Mesendoderm (in vitro differentiated cells): ENCODE data around the gene RELCH.

Experiments
- DNase-seq: peaks from one replicate; pipeline ENCODE4 v3.0.0; 2013
- H2AK5ac ChIP-seq: 2 replicates; pipeline ENCODE4 v1.6.1; 2013; ENCODE audit warnings: low read length, inconsistent platforms
- H2BK120ac ChIP-seq: 2 replicates; pipeline ENCODE4 v1.6.1; 2013; ENCODE audit warnings: low read depth, mild to moderate bottlenecking, low read length, moderate library complexity, mixed read lengths
- H2BK15ac ChIP-seq: replicated peaks from 2 replicates; pipeline ENCODE4 v1.6.1; 2013; ENCODE audit warnings: low read depth, mild to moderate bottlenecking, moderate library complexity
- H2BK5ac ChIP-seq: 2 replicates; pipeline ENCODE4 v1.6.1; 2013; ENCODE audit warnings: low read length, inconsistent platforms
- H3K18ac ChIP-seq: 2 replicates; pipeline ENCODE4 v1.6.1; 2013; ENCODE audit warnings: mild to moderate bottlenecking, low read length, mixed read lengths
- H3K23ac ChIP-seq: one replicate; pipeline ENCODE4 v1.6.1; 2013; ENCODE audit warnings: low read length
- H3K27ac ChIP-seq: 2 replicates; pipeline ENCODE4 v1.5.1; 2013; ENCODE audit warnings: low read depth, mild to moderate bottlenecking, inconsistent platforms, low read length, moderate library complexity
- H3K27me3 ChIP-seq: 2 replicates; pipeline ENCODE4 v1.6.1; 2013; ENCODE audit warnings: low read length, control low read depth, mild to moderate bottlenecking, inconsistent platforms; ENCODE audit not compliant: insufficient read depth, poor library complexity
- H3K36me3 ChIP-seq: 2 replicates; pipeline ENCODE4 v1.6.1; 2013; ENCODE audit warnings: low read length, inconsistent platforms; ENCODE audit not compliant: control insufficient read depth, insufficient read depth
- H3K4ac ChIP-seq: one replicate; pipeline ENCODE4 v1.6.1; 2013; ENCODE audit warnings: low read depth, mild to moderate bottlenecking, low read length, moderate library complexity
- H3K4me1 ChIP-seq: 2 replicates; pipeline ENCODE4 v1.6.1; 2013; ENCODE audit warnings: low read depth, low read length, inconsistent platforms; ENCODE audit not compliant: control insufficient read depth
- H3K4me2 ChIP-seq: 2 replicates; pipeline ENCODE4 v1.6.1; 2013; ENCODE audit warnings: low read length
- H3K4me3 ChIP-seq: 2 replicates; pipeline ENCODE4 v1.5.1; 2013; ENCODE audit warnings: mild to moderate bottlenecking, low read length
- H3K56ac ChIP-seq: one replicate; pipeline ENCODE4 v1.6.1; 2013; ENCODE audit warnings: low read length
- H3K79me1 ChIP-seq: 2 replicates; pipeline ENCODE4 v1.6.1; 2013; ENCODE audit warnings: low read length, inconsistent platforms
- H3K79me2 ChIP-seq: 2 replicates; pipeline ENCODE4 v1.6.1; 2013; ENCODE audit warnings: mild to moderate bottlenecking, low read length; ENCODE audit not compliant: control insufficient read depth, insufficient read depth
- H3K9ac ChIP-seq: 2 replicates; pipeline ENCODE4 v1.6.1; 2013; ENCODE audit warnings: low read length, inconsistent platforms
- H4K5ac ChIP-seq: one replicate; pipeline ENCODE4 v1.6.1; 2013; ENCODE audit warnings: low read length
- H4K8ac ChIP-seq: one replicate; pipeline ENCODE4 v1.6.1; 2013; ENCODE audit warnings: low read depth, mild to moderate bottlenecking, control low read depth, low read length, moderate library complexity
- WGBS: extraction: QIAGEN DNeasy Blood & Tissue Kit; methylation state at CpG from one replicate; pipeline ENCODE4 v1.1.7; 2013; ENCODE audit warnings: low lambda C conversion rate, missing lambda C conversion rate; ENCODE audit not compliant: insufficient coverage; ENCODE audit errors: extremely low coverage; 5-methylcytosine and 5-hydroxymethylcytosine counted together

RELCH gene

GRCh38 chr18:62170857-62171256 is 16.2 kb upstream of the RELCH start:
- no peak overlapping the region for H3K27ac ChIP-seq
- no peak overlapping the region for H2BK5ac ChIP-seq
- no peaks in the 10 kb centered on the region for H3K79me1 ChIP-seq
- H3K4me1 ChIP-seq: no peaks in the 10 kb centered on the region
- no peak overlapping the region for H3K4me2 ChIP-seq
- no peak overlapping the region for H3K4ac ChIP-seq
- H2BK120ac ChIP-seq: no peak overlapping the region
- H2AK5ac ChIP-seq: no peak overlapping the region
- H3K23ac ChIP-seq: no peak overlapping the region
- no peak for DNase-seq
- H4K8ac ChIP-seq: no peak overlapping the region
- no peak overlapping the region for H4K5ac ChIP-seq
- H3K18ac ChIP-seq: no peak overlapping the region
- H3K9ac ChIP-seq: no peak overlapping the region
- no peaks in the 10 kb centered on the region for H3K79me2 ChIP-seq
- H3K27me3 ChIP-seq: no peaks in the 10 kb centered on the region
- no peak overlapping the region for H2BK15ac ChIP-seq
- WGBS: no CpG with 5 or more reads among the region's 1 CpG
- no peak overlapping the region for H3K4me3 ChIP-seq
- no peak overlapping the region for H3K56ac ChIP-seq
- H3K36me3 ChIP-seq: no peaks in the 10 kb centered on the region

- no peak overlapping the region for H3K27ac ChIP-seq
- no peak overlapping the region for H4K8ac ChIP-seq
- no peak overlapping the region for H3K4ac ChIP-seq
- H4K5ac ChIP-seq: no peak overlapping the region
- H3K4me3 ChIP-seq: no peak overlapping the region
- no peak overlapping the region for H2AK5ac ChIP-seq
- no peak overlapping the region for H2BK5ac ChIP-seq
- no peaks in the 10 kb centered on the region for H3K79me2 ChIP-seq
- H3K36me3 ChIP-seq: no peaks in the 10 kb centered on the region
- no peaks in the 10 kb centered on the region for H3K27me3 ChIP-seq
- no peak for DNase-seq
- H3K79me1 ChIP-seq: no peaks in the 10 kb centered on the region
- no peak overlapping the region for H2BK15ac ChIP-seq
- no peak overlapping the region for H2BK120ac ChIP-seq
- H3K4me1 ChIP-seq: no peaks in the 10 kb centered on the region
- no peak overlapping the region for H3K18ac ChIP-seq
- H3K56ac ChIP-seq: no peak overlapping the region
- H3K9ac ChIP-seq: no peak overlapping the region
- H3K4me2 ChIP-seq: no peak overlapping the region
- H3K23ac ChIP-seq: no peak overlapping the region
These were observed 14.8 kb upstream of the RELCH start for GRCh38 chr18:62172298-62172697.

- Histone ChIP-seq H3K23ac (no peak overlapping the region), H4K8ac (no peak overlapping the region), H3K18ac (no peak overlapping the region), H3K79me1 (no peaks in the 10 kb centered on the region), H3K27ac (no peak overlapping the region), H3K4me2 (no peak overlapping the region), H2BK5ac (no peak overlapping the region), H2BK15ac (no peak overlapping the region), H3K27me3 (no peaks in the 10 kb centered on the region), H3K4ac (no peak overlapping the region), H2AK5ac (no peak overlapping the region), H3K56ac (no peak overlapping the region), H4K5ac (no peak overlapping the region), H3K9ac (no peak overlapping the region), H2BK120ac (no peak overlapping the region), H3K4me1 (no peaks in the 10 kb centered on the region), H3K36me3 (no peaks in the 10 kb centered on the region), H3K4me3 (no peak overlapping the region), H3K79me2 (no peaks in the 10 kb centered on the region)
- no CpG with 5 or more reads among the region's 3 CpGs for WGBS
- DNase-seq: no peak
These were observed 11.5 kb upstream of the RELCH start for GRCh38 chr18:62175521-62175920.

GRCh38 chr18:62177271-62177670 is 9.8 kb upstream of the RELCH start:
- Histone ChIP-seq H3K27me3 (no peaks in the 10 kb centered on the region), H2BK120ac (no peak overlapping the region)
- no CpG with 5 or more reads among the region's 3 CpGs for WGBS

GRCh38 chr18:62179213-62179612 is 7.8 kb upstream of the RELCH start:
- Histone ChIP-seq H3K79me2 (no peaks in the 10 kb centered on the region), H3K36me3 (no peaks in the 10 kb centered on the region), H3K27ac (no peak overlapping the region), H4K5ac (no peak overlapping the region), H2BK120ac (no peak overlapping the region), H3K9ac (no peak overlapping the region), H4K8ac (no peak overlapping the region), H3K27me3 (no peaks in the 10 kb centered on the region), H3K79me1 (peaks cover 4% of the 10 kb centered on the region), H3K4ac (no peak overlapping the region), H3K4me1 (no peaks in the 10 kb centered on the region), H3K56ac (no peak overlapping the region), H3K23ac (no peak overlapping the region), H3K4me2 (no peak overlapping the region), H3K4me3 (no peak overlapping the region), H2AK5ac (no peak overlapping the region), H2BK5ac (no peak overlapping the region), H2BK15ac (no peak overlapping the region), H3K18ac (no peak overlapping the region)
- WGBS: no CpG with 5 or more reads among the region's 4 CpGs
- DNase-seq: no peak

More at GRCh38 chr18:62177271-62177670, 9.8 kb upstream of the RELCH start:
- Histone ChIP-seq H3K36me3 (no peaks in the 10 kb centered on the region), H4K8ac (no peak overlapping the region), H3K18ac (no peak overlapping the region), H3K4me2 (no peak overlapping the region), H3K79me1 (no peaks in the 10 kb centered on the region), H4K5ac (no peak overlapping the region), H3K4me1 (no peaks in the 10 kb centered on the region), H3K56ac (no peak overlapping the region), H3K4me3 (no peak overlapping the region), H2AK5ac (no peak overlapping the region), H3K9ac (no peak overlapping the region), H3K4ac (no peak overlapping the region), H2BK15ac (no peak overlapping the region), H3K23ac (no peak overlapping the region), H2BK5ac (no peak overlapping the region), H3K27ac (no peak overlapping the region), H3K79me2 (no peaks in the 10 kb centered on the region)
- DNase-seq: no peak

GRCh38 chr18:62182220-62182619 is 4.8 kb upstream of the RELCH start:
- Histone ChIP-seq H4K8ac (no peak overlapping the region), H3K79me1 (peaks cover 4% of the 10 kb centered on the region), H3K23ac (no peak overlapping the region), H3K9ac (no peak overlapping the region), H3K36me3 (no peaks in the 10 kb centered on the region), H2AK5ac (no peak overlapping the region), H3K4ac (no peak overlapping the region), H3K27ac (no peak overlapping the region), H2BK15ac (no peak overlapping the region), H3K4me1 (no peaks in the 10 kb centered on the region), H3K4me3 (no peak overlapping the region), H3K56ac (no peak overlapping the region), H3K4me2 (no peak overlapping the region), H3K27me3 (no peaks in the 10 kb centered on the region), H4K5ac (no peak overlapping the region), H2BK120ac (no peak overlapping the region), H3K18ac (no peak overlapping the region), H2BK5ac (no peak overlapping the region), H3K79me2 (no peaks in the 10 kb centered on the region)
- no peak for DNase-seq
- WGBS: no CpG with 5 or more reads among the region's 3 CpGs
